HG02610 (cell line): ENCODE results near the gene ATCAY.
"Not testable (repeated sequence)": the region's sequence is repeated elsewhere in the genome, so short reads cannot be mapped to it uniquely, and the experiment has no call there.

Experiments used
- ATAC-seq: cut with Tn5 transposase; IDR thresholded peaks from one replicate; pipeline ENCODE4 v1.9.1; 2021; ENCODE audit warnings: mild to moderate bottlenecking, moderate library complexity; ENCODE audit not compliant: unreplicated experiment

The ATCAY gene

GRCh38 chr19:3944018-3944721, 63.7 kb downstream of the ATCAY start:
- ATAC-seq: no peak

- ATAC-seq: no peak
These were observed 65.4 kb downstream of the ATCAY start for GRCh38 chr19:3945838-3946237.

GRCh38 chr19:3947316-3947933, 66.9 kb downstream of the ATCAY start:
- not testable (repeated sequence) for ATAC-seq

GRCh38 chr19:3949294-3949693, 68.8 kb downstream of the ATCAY start:
- ATAC-seq: no peak

- no peak for ATAC-seq
These were observed 69.7 kb downstream of the ATCAY start for GRCh38 chr19:3949997-3950859.

- ATAC-seq: no peak
These were observed 70.7 kb downstream of the ATCAY start for GRCh38 chr19:3950871-3951861.

- not testable (repeated sequence) for ATAC-seq
These were observed 72.3 kb downstream of the ATCAY start for GRCh38 chr19:3952755-3953276.

GRCh38 chr19:3954107-3954506, 73.6 kb downstream of the ATCAY start:
- ATAC-seq: no peak

- not testable (repeated sequence) for ATAC-seq
These were observed 74.8 kb downstream of the ATCAY start for GRCh38 chr19:3955276-3955675.

- no peak for ATAC-seq
These were observed 75.2 kb downstream of the ATCAY start for GRCh38 chr19:3955688-3956087.

- no peak for ATAC-seq
These were observed 78.6 kb downstream of the ATCAY start for GRCh38 chr19:3958836-3959765.

- no peak for ATAC-seq
These were observed 79.3 kb downstream of the ATCAY start for GRCh38 chr19:3959766-3960131.

GRCh38 chr19:3961007-3961406, 80.5 kb downstream of the ATCAY start:
- no peak for ATAC-seq

- ATAC-seq: no peak
These were observed 83.2 kb downstream of the ATCAY start for GRCh38 chr19:3963458-3964255.

- ATAC-seq: no peak
These were observed 84.0 kb downstream of the ATCAY start for GRCh38 chr19:3964256-3965194.

GRCh38 chr19:3966051-3967017, 85.8 kb downstream of the ATCAY start:
- no peak for ATAC-seq
